AG08395 (cell line): ENCODE results near the gene TMEM253.
A peak's percentile ranks its signal among the peaks of the same experiment; 100 is the strongest.

Source experiments
- DNase-seq: peaks from one replicate; pipeline ENCODE4 v3.0.0; 2012; ENCODE audit warnings: mixed read lengths, low spot score

TMEM253 gene

DNA sequence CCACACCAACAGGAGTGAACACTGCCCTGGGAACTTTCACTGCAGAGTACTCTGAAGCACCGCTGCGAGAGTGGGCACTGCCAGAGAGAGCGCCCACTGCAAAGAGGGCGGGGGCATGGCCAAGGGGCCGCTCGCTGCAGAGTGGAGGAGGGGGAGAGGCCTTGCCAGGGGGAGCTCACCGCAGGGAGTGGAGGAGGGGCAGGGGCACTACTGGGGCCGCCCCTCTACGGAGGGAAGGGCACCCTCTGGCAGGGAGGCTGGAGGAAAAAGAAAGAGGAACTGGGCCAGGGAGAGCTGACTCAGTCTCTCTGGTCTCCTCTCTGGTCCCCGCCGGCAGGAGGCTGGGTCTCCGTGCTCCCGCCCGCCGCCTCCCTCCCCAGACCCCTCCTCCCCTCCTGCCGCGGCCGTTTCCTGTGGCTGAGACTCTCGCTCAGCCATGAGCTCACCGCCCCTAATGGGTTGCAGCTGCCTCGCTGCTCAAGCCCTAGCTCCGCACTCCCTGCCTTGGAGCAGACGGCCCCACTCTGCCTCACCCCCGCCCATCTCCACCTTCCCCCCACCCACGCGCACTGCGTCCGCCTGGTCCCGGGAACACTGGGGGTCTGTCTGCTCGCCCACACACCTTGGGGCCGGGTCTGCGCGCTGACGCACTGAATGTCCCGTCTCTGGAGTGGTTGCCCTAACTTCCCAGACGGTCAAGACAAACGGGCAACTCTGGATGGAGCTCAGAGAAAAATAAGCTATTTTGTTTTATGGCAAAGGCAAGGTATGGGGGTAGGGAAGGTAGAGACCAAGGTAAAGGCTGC, 29.4 kb upstream of the TMEM253 start:
- DNase-seq, result peak; percentile 95

DNA sequence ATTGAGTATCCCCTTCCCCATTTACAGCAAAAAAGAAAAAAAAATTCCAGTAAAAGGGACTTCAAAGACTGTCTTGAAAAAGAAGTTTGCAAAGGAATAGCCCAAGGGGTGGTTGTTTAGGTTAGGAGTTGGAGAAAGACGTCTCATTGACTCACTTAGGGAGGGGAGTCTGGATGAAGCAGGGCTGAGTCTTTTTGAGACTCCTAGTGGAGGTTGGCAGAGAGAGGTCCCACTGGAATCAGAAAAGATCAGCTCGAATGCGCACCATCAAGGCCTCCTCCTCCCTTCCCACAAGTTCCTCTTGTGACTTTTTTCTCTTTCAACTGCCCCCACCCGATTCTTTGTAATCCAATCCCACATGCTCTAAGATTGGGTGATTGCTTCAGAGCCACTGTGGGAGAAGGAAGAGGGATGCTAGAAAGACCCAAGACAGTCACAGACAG, 28.8 kb upstream of the TMEM253 start:
- DNase-seq, result peak; percentile 72

DNA sequence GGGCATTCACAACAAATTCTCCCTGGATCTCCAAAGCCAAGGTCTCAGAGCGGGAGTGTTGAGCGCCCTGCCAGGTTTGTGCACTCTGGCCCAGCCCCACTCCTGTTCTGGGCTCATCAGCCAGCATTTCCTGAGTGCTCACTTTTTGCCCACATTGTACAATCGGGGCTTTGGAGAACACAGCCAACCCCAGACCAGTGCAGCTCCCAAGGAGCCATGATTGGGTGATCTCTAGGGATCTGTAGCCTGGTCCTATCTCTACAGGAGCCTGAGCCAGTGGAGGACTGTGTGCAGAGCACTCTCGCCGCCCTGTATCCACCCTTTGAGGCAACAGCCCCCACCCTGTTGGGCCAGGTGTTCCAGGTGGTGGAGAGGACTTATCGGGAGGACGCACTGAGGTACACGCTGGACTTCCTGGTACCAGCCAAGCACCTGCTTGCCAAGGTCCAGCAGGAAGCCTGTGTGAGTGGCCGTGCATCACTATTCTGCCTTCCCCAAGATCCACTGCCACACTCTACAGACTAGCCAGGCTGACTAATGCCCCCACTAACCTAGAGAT, 28.0 kb upstream of the TMEM253 start:
- no peak for DNase-seq

DNA sequence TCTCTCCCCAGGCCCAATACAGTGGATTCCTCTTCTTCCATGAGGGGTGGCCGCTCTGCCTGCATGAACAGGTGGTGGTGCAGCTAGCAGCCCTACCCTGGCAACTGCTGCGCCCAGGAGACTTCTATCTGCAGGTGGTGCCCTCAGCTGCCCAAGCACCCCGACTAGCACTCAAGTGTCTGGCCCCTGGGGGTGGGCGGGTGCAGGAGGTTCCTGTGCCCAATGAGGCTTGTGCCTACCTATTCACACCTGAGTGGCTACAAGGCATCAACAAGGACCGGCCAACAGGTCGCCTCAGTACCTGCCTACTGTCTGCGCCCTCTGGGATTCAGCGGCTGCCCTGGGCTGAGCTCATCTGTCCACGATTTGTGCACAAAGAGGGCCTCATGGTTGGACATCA, 26.9 kb upstream of the TMEM253 start:
- no peak for DNase-seq

DNA sequence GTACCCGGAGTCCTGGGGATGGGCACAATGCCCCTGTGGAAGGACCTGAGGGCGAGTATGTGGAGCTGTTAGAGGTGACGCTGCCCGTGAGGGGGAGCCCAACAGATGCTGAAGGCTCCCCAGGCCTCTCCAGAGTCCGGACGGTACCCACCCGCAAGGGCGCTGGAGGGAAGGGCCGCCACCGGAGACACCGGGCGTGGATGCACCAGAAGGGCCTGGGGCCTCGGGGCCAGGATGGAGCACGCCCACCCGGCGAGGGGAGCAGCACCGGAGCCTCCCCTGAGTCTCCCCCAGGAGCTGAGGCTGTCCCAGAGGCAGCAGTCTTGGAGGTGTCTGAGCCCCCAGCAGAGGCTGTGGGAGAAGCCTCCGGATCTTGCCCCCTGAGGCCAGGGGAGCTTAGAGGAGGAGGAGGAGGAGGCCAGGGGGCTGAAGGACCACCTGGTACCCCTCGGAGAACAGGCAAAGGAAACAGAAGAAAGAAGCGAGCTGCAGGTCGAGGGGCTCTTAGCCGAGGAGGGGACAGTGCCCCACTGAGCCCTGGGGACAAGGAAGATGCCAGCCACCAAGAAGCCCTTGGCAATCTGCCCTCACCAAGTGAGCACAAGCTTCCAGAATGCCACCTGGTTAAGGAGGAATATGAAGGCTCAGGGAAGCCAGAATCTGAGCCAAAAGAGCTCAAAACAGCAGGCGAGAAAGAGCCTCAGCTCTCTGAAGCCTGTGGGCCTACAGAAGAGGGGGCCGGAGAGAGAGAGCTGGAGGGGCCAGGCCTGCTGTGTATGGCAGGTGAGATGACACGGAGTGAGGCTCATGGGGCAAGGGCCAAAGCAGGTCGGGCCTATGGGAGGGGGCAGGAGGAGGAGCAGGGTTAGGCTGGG, 26.2 kb upstream of the TMEM253 start:
- DNase-seq, result no peak

DNA sequence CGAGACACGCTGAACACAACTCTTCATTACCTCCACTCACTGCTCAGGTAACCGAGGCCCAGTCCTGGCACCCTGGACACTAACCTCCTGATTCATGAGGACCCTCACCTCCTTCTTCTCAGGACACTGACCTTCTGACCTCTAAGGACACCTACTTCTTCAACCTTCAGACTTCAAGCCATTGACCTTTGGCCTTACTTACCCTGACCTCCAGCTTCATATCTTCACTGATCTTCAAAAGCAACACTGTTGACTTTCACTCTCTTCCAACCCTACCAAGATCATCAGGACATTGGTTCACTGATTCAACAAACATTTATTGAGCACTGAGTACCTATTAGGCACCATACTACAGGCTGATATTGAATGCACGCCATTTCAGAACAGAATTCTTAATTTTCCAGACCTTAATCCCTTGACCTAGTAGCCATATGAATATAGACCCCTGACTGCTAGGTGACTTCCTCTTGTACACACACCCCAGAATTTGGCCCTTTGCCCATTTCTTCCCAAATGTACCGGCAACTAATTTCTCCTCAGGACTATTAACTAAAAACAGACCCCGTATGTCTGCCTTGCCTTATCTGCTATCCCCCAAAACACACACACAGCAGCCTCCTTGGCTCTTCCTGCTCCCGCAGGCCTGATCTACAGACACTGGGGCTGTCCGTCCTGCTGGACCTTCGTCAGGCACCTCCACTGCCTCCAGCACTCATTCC, 25.0 kb upstream of the TMEM253 start:
- no peak for DNase-seq

DNA sequence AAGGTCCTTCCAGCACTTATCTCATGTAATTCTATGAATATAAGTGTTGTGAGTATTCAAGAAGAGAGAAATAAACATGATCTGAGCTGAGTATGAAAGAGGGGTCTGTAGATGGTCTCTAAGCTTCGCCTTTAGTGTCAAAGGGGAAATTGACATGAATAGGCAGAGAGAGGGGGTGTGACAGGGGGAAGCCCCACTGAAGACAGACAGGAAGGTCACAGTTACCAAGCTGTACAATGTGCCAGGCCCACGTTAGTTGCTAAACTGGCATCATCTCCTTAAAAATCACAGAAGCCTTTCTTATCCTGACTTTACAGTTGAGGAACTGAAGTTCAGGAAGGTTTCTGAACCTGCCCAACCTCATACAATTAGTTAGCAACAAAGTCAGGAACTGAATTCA, 23.2 kb upstream of the TMEM253 start:
- DNase-seq, result no peak

DNA sequence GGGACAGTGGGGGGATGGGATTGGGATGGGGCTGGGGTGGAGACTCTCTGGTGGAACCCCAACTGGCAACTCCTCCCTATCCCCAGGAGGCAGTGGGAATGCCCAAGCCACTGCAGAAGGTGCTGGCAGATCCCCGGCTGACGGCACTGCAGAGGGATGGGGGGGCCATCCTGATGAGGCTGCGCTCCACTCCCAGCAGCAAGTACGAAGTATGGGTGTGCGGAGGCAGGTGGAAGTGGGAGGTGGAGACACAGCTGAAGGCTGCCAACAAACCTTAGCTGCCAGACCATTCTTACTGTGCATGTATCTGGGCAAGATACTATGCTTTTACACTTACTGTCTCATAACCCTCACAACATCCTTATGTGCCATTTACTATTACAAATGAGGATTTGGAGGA, 22.6 kb upstream of the TMEM253 start:
- no peak for DNase-seq

GRCh38 chr14:21078726-21079125, 22.1 kb upstream of the TMEM253 start:
- no peak for DNase-seq

DNA sequence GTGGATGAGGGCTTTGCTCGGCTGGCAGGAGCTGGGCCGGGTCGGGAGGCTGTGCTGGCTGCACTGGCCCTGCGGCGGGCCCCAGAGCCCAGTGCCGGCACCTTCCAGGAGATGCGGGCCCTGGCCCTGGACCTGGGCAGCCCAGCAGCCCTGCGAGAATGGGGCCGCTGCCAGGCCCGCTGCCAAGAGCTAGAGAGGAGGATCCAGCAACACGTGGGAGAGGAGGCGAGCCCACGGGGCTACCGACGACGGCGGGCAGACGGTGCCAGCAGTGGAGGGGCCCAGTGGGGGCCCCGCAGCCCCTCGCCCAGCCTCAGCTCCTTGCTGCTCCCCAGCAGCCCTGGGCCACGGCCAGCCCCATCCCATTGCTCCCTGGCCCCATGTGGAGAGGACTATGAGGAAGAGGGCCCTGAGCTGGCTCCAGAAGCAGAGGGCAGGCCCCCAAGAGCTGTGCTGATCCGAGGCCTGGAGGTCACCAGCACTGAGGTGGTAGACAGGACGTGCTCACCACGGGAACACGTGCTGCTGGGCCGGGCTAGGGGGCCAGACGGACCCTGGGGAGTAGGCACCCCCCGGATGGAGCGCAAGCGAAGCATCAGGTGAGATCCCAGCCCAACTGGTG, 19.2 kb upstream of the TMEM253 start:
- no peak for DNase-seq

DNA sequence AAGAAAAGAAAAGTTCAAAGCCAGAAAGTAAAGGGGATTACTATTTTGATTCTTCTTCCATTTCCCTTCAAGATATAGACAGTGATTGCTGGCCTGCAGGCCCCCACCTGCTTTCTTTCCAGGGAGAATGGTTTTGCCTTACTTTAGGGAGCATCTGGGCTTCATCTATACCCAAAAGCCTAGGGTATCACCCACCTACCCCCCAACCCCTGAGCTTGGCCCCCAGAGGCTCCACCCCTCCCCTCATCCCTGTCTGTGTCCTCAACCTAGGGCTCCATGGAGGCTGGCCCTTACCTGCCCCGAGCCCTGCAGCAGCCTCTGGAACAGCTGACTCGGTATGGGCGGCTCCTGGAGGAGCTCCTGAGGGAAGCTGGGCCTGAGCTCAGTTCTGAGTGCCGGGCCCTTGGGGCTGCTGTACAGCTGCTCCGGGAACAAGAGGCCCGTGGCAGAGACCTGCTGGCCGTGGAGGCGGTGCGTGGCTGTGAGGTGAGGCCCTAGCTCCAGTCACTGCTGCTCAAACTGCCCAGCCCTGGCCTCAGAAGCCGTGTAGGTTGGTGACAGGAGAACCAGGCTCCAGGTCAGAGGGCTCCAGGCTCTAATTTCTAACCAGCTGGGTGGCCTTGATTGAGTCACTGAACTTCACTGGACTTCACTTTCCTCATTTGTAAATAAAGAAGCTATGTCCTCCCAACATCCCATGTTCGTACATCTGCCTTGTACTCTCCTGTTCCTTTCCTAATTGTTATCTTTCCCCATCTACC, 17.1 kb upstream of the TMEM253 start:
- no peak for DNase-seq

DNA sequence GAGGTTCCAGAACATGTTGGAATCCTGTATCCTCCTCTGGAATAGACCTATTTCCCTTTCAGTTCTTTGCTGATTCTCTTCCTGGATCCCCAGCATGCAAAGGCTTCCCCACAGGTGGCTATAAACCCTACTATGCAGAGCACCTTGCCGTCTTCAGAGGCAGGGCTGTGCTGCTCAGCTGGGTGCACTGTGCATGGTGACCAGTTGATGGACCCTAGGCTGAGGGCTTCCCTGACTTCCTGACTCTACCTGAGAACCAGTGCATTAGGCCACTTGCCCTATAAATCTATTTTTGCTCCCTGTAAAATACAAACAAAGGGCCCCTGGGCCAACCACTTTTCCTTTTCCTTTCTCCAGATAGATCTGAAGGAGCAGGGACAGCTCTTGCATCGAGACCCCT, 16.5 kb upstream of the TMEM253 start:
- DNase-seq, result no peak

- DNase-seq, result peak; percentile 58
These were observed 15.6 kb upstream of the TMEM253 start for GRCh38 chr14:21084998-21085853.

GRCh38 chr14:21086908-21087293, 14.0 kb upstream of the TMEM253 start:
- DNase-seq, result no peak

- DNase-seq, result peak; percentile 87
These were observed 13.4 kb upstream of the TMEM253 start for GRCh38 chr14:21087294-21088091.

DNA sequence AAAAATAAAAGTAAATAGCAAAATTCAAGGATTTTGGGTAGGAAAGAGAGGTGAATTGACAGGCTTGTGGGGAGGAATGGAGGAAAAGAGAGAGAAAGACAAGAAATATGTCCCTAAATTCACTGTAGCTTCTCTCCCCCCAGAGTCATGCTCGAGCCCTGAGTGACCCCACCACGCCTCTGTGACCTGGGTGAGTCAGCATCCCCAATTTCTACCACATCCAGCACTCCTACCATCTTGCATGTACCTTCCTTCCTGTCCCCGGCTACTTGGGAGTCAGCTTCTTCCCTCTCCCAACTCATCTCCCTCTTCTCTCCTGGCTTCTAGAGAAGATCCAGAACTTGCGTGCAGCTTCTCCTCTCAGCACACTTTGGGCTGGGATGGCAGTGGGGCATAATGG, 12.2 kb upstream of the TMEM253 start:
- no peak for DNase-seq

GRCh38 chr14:21089271-21089670, 11.6 kb upstream of the TMEM253 start:
- no peak for DNase-seq

- DNase-seq, result no peak
These were observed 11.0 kb upstream of the TMEM253 start for GRCh38 chr14:21089877-21090193.

- no peak for DNase-seq
These were observed 10.5 kb upstream of the TMEM253 start for GRCh38 chr14:21090194-21090939.
